22Rv1 (cell line): ENCODE measurements around the gene TUBB.

Source experiments
- ZFX ChIP-seq: fragments of 450-650 bp; IDR thresholded peaks from 2 replicates; pipeline ENCODE4 v1.6.1; 2017; ENCODE audit warnings: antibody characterized with exemption, borderline replicate concordance
- TF ChIP-seq, protein P1 (sequence below): fragments of 450-650 bp; IDR thresholded peaks from 2 replicates; pipeline ENCODE4 v1.5.1; 2017; ENCODE audit warnings: mild to moderate bottlenecking

DNA sequence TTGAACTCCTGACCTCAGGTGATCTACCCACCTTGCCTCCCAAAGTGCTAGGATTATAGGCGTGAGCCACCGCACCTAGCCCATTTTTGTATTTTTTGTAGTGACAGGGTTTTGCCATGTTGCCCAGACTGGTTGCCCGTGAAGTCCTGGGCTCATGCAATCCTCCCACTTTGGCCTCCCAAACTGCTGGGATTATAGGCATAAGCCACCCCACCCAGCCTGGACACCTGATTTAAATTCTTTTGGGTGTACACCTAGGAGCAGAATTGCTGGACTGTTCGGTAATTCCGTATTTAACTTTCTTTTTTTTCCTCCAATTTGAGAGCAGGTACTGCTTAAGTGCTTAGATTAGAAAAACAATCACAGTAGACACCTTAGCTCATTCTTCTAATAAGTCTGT lies 23.7 kb upstream of the TUBB start:
- TF ChIP-seq, protein P1, sequence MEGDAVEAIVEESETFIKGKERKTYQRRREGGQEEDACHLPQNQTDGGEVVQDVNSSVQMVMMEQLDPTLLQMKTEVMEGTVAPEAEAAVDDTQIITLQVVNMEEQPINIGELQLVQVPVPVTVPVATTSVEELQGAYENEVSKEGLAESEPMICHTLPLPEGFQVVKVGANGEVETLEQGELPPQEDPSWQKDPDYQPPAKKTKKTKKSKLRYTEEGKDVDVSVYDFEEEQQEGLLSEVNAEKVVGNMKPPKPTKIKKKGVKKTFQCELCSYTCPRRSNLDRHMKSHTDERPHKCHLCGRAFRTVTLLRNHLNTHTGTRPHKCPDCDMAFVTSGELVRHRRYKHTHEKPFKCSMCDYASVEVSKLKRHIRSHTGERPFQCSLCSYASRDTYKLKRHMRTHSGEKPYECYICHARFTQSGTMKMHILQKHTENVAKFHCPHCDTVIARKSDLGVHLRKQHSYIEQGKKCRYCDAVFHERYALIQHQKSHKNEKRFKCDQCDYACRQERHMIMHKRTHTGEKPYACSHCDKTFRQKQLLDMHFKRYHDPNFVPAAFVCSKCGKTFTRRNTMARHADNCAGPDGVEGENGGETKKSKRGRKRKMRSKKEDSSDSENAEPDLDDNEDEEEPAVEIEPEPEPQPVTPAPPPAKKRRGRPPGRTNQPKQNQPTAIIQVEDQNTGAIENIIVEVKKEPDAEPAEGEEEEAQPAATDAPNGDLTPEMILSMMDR, result no peak
- no peak for TF ChIP-seq ZFX
